GM23338 (cell line): ENCODE data around the gene THBS2. TPM values are rescaled to one million over a fixed set of nuclear protein-coding genes. Genes with fewer than 3 reads are reported as not detected.

Experiments
- ATAC-seq: fragments of 200-7000 bp; cut with Tn5 transposase; 3 replicates; pipeline ENCODE4 v1.9.1; 2020
- DNase-seq: peaks from one replicate; pipeline ENCODE4 v3.0.0-alpha.2; 2015; ENCODE audit warnings: low spot score
- H2AFZ ChIP-seq: fragments of 200-600 bp; sonication (generic); 2 replicates; pipeline ENCODE4 v1.8.0; 2016; ENCODE audit warnings: antibody characterized with exemption, mild to moderate bottlenecking, moderate library complexity
- H3F3A ChIP-seq: fragments of 200-600 bp; sonication (generic); replicated peaks from 2 replicates; pipeline ENCODE4 v1.8.0; 2017; ENCODE audit warnings: antibody characterized with exemption, mixed run types, low read depth
- H3K27ac ChIP-seq: fragments of 200-600 bp; sonication (generic); 2 replicates; pipeline ENCODE4 v1.6.1; 2016; ENCODE audit warnings: low read depth
- H3K27me3 ChIP-seq: fragments of 200-600 bp; sonication (generic); 2 replicates; pipeline ENCODE4 v1.8.0; 2016; ENCODE audit warnings: mild to moderate bottlenecking, mixed run types, moderate library complexity; ENCODE audit not compliant: insufficient read depth
- H3K36me3 ChIP-seq: fragments of 200-600 bp; sonication (generic); 2 replicates; pipeline ENCODE4 v1.8.0; 2016; ENCODE audit warnings: mild to moderate bottlenecking; ENCODE audit not compliant: insufficient read depth
- H3K4me1 ChIP-seq: fragments of 200-600 bp; sonication (generic); 2 replicates; pipeline ENCODE4 v1.8.0; 2016; ENCODE audit warnings: mild to moderate bottlenecking, moderate library complexity; ENCODE audit not compliant: insufficient read depth
- H3K4me2 ChIP-seq: fragments of 200-600 bp; sonication (generic); 2 replicates; pipeline ENCODE4 v1.7.1; 2017; ENCODE audit warnings: mixed run types
- H3K4me3 ChIP-seq: fragments of 200-600 bp; sonication (generic); 2 replicates; pipeline ENCODE4 v1.6.1; 2016; ENCODE audit warnings: mixed run types
- H3K79me2 ChIP-seq: fragments of 200-600 bp; sonication (generic); replicated peaks from 2 replicates; pipeline ENCODE4 v1.8.0; 2017; ENCODE audit warnings: mild to moderate bottlenecking; ENCODE audit not compliant: insufficient read depth
- H3K9me2 ChIP-seq: fragments of 200-600 bp; sonication (generic); 2 replicates; pipeline ENCODE4 v1.8.0; 2017; ENCODE audit not compliant: insufficient read depth
- H4K20me1 ChIP-seq: fragments of 200-600 bp; sonication (generic); replicated peaks from 2 replicates; pipeline ENCODE4 v1.8.0; 2017; ENCODE audit warnings: mild to moderate bottlenecking; ENCODE audit not compliant: insufficient read depth
- H3K27ac Mint-ChIP-seq: 2 replicates; pipeline ENCODE4 v1.8.0; 2020; ENCODE audit warnings: inconsistent platforms, mild to moderate bottlenecking, moderate library complexity, mixed read lengths
- H3K27me3 Mint-ChIP-seq: 3 replicates; pipeline ENCODE4 v1.8.0; 2022; ENCODE audit warnings: low read depth, mild to moderate bottlenecking, moderate library complexity, mixed read lengths, inconsistent platforms; ENCODE audit not compliant: insufficient read depth, poor library complexity
- H3K36me3 Mint-ChIP-seq: 3 replicates; pipeline ENCODE4 v1.8.0; 2021; ENCODE audit warnings: low read depth, mild to moderate bottlenecking, inconsistent platforms, moderate library complexity, mixed read lengths
- H3K4me1 Mint-ChIP-seq: 3 replicates; pipeline ENCODE4 v1.8.0; 2020; ENCODE audit warnings: mild to moderate bottlenecking, inconsistent platforms, mixed read lengths
- H3K4me3 Mint-ChIP-seq: 3 replicates; pipeline ENCODE4 v1.8.0; 2021; ENCODE audit warnings: moderate library complexity, mild to moderate bottlenecking, inconsistent platforms, mixed read lengths
- H3K9me3 Mint-ChIP-seq: 3 replicates; pipeline ENCODE4 v1.8.0; 2020; ENCODE audit warnings: moderate library complexity, mild to moderate bottlenecking, inconsistent platforms, mixed read lengths
- CREB1 ChIP-seq: fragments of 250-450 bp; sonication (Bioruptor Pico); IDR thresholded peaks from 2 replicates; pipeline ENCODE4 v1.5.0; 2020; ENCODE audit warnings: low read depth, mild to moderate bottlenecking, moderate library complexity
- EZH2phosphoT487 ChIP-seq: fragments of 200-600 bp; sonication (generic); IDR thresholded peaks from one replicate; pipeline ENCODE4 v1.8.1; 2018; ENCODE audit warnings: antibody characterized with exemption; ENCODE audit not compliant: unreplicated experiment
- JUNB ChIP-seq: IDR thresholded peaks from one replicate; pipeline ENCODE4 v1.6.1; 2016; ENCODE audit warnings: antibody characterized with exemption; ENCODE audit not compliant: unreplicated experiment
- NANOG ChIP-seq: IDR thresholded peaks from 2 replicates; pipeline ENCODE4 v1.6.1; 2016; ENCODE audit warnings: antibody characterized with exemption, borderline replicate concordance
- POLR2AphosphoS5 ChIP-seq: IDR thresholded peaks from 2 replicates; pipeline ENCODE4 v1.6.1; 2016; ENCODE audit warnings: antibody characterized with exemption, low read depth
- STAT1 ChIP-seq: IDR thresholded peaks from one replicate; pipeline ENCODE4 v1.6.1; 2016; ENCODE audit warnings: antibody characterized with exemption; ENCODE audit not compliant: unreplicated experiment
- ZNF114 ChIP-seq: fragments of 250-450 bp; sonication (Bioruptor Pico); IDR thresholded peaks from 2 replicates; pipeline ENCODE4 v1.5.0; 2020; ENCODE audit warnings: mild to moderate bottlenecking, moderate library complexity
- ZNF331 ChIP-seq: fragments of 250-450 bp; sonication (Bioruptor Pico); IDR thresholded peaks from 2 replicates; pipeline ENCODE4 v1.5.0; 2020; ENCODE audit warnings: low read depth, mild to moderate bottlenecking, moderate library complexity
- polyA plus RNA-seq: library from polyadenylated mRNA; unstranded; fragments of >200 nt; fragmentation: Nextera tagmentation; extraction: Ambion mirVana; gene quantifications from 2 replicates; pipeline ENCODE4 v1.2.1, GENCODE V29; 2016
- total RNA-seq: library from RNA; depleted of rRNA; stranded (reverse); fragments of >200 nt; shearing (Covaris generic); gene quantifications from 2 replicates; pipeline ENCODE4 v1.2.3, GENCODE V29; 2014
- TF ChIP-seq, protein P1 (sequence below): IDR thresholded peaks from one replicate; pipeline ENCODE4 v1.6.1; 2018; ENCODE audit warnings: antibody characterized with exemption; ENCODE audit not compliant: unreplicated experiment

Gene THBS2
- total and polyA plus RNA-seq, 2 experiments from 2014 or later: 7.9 to 44.7 TPM

DNA sequence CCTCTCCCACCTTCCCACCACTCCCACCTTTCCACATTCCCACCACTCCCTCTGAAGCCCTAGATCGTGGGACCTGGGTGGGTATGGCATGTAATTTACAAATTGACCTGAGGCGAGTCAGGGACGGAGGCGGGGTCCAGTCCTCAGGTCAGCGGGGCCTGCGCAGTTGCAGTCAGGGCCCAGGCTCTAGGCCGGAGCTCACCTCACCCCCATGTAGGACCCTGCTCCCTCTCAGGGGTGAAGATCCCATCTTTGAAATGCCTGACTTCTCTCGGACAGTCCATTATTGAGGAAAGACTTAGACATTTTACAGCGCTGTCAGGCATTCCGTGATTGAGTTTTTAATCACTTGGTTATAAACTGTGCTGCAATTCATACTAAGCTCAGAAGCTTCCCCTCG, 10.5 kb downstream of the THBS2 start (continued):
- TF ChIP-seq, protein P1, sequence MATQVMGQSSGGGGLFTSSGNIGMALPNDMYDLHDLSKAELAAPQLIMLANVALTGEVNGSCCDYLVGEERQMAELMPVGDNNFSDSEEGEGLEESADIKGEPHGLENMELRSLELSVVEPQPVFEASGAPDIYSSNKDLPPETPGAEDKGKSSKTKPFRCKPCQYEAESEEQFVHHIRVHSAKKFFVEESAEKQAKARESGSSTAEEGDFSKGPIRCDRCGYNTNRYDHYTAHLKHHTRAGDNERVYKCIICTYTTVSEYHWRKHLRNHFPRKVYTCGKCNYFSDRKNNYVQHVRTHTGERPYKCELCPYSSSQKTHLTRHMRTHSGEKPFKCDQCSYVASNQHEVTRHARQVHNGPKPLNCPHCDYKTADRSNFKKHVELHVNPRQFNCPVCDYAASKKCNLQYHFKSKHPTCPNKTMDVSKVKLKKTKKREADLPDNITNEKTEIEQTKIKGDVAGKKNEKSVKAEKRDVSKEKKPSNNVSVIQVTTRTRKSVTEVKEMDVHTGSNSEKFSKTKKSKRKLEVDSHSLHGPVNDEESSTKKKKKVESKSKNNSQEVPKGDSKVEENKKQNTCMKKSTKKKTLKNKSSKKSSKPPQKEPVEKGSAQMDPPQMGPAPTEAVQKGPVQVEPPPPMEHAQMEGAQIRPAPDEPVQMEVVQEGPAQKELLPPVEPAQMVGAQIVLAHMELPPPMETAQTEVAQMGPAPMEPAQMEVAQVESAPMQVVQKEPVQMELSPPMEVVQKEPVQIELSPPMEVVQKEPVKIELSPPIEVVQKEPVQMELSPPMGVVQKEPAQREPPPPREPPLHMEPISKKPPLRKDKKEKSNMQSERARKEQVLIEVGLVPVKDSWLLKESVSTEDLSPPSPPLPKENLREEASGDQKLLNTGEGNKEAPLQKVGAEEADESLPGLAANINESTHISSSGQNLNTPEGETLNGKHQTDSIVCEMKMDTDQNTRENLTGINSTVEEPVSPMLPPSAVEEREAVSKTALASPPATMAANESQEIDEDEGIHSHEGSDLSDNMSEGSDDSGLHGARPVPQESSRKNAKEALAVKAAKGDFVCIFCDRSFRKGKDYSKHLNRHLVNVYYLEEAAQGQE: no peak
- TF ChIP-seq CREB1 (CRISPR knock-in tag) (no peak), ZNF331 (CRISPR knock-in tag) (no peak), ZNF114 (no peak)

DNA sequence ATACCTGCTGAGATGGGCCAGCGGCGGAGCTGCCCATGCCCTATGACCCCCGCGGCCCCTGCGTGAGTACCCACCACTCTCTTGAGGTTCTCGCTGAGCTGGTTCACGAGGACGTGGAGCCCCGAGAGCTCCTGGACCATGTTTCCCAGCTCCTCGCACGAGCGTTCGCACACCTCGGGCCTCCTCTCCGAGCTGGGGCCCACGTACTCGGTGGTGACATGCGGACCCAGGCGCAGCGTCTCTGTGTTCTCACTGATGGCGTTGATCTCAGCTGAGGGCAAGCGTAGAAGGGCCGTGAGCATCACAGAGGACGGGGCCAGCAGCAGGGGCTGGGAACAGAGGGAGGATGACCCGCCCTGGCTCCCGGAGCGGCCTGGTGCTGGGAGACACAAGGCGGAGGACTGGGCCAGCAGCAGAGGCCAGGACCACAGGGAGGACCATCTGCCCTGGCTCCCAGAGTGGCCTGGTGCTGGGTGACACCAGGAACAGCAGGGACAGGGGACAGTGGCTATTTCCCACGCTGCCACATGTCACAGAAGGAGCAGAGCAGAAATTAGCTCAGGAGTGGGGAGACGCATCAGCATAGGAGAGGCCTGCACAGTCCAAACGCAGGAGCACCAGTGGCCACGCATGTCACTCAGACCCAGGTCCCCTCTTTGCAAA, 11.8 kb downstream of the THBS2 start:
- Histone ChIP-seq H3K27ac (no peak overlapping the region), H3K79me2 (no peaks in the 10 kb centered on the region), H3K4me3 (no peak overlapping the region), H3F3A (no peaks in the 10 kb centered on the region), H3K9me2 (no peaks in the 10 kb centered on the region), H3K4me1 (no peaks in the 10 kb centered on the region), H2AFZ (no peak overlapping the region), H3K36me3 (peaks cover 3% of the 10 kb centered on the region; the same call in 1 of the 2 replicates), H4K20me1 (no peaks in the 10 kb centered on the region; the same call in 1 of the 2 replicates), H3K27me3 (no peaks in the 10 kb centered on the region), H3K4me2 (no peak overlapping the region)
- Mint-ChIP-seq H3K9me3 (no peaks in the 10 kb centered on the region; the same call in 2 of the 3 replicates), H3K27me3 (peaks cover 7% of the 10 kb centered on the region), H3K27ac (no peak overlapping the region), H3K4me1 (no peaks in the 10 kb centered on the region; the same call in 2 of the 3 replicates), H3K4me3 (no peak overlapping the region), H3K36me3 (peaks cover 44% of the 10 kb centered on the region)
- TF ChIP-seq ZNF114: no peak
- no peak for TF ChIP-seq NANOG
- TF ChIP-seq JUNB: no peak
- ATAC-seq (no peak), DNase-seq (no peak)

DNA sequence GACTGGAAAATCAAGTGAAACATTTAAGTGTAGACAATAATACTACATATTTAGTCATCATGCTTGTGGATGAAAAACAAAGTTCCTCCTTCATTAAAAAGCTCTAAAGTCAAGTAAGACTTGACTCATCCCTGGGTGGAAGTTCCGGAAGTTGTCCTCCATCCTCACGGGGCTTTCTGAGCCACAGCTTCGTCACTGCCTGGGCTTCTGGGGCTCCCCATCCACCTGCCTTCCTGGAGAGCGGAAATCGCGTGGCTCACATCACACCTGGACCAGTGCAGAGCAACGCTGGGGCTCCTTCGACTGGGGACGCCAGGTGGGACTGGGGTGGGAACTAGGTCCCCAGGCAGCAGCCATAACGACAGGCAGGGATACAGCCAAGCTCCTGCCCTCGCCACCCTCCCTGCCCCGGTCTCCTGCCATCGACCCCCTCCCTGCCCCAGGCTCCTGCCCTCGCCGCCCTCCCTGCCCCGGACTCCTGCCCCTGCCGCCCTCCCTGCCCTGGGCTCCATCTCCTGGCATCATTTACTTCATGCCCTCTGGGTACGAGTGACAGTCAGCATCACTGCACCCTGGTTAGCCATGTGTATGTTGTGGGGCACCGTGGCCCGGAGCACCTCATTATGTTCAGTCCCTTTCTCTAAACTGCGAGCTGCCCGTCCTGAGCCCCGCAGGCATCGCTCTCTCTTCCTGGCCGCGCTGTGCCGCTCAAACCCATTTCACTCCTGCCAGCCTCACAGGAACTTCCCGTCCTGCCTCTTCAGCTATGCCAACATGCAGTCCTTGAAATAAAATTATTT, 12.9 kb downstream of the THBS2 start:
- no peak for DNase-seq
- H3K36me3 ChIP-seq: no peaks in the 10 kb centered on the region
- no peak overlapping the region for H3K27ac ChIP-seq
- Mint-ChIP-seq H3K27me3 (peaks cover 7% of the 10 kb centered on the region), H3K27ac (no peak overlapping the region), H3K4me3 (no peak overlapping the region), H3K9me3 (no peaks in the 10 kb centered on the region; the same call in 2 of the 3 replicates), H3K36me3 (peaks cover 43% of the 10 kb centered on the region), H3K4me1 (no peaks in the 10 kb centered on the region; the same call in 2 of the 3 replicates)
- H3F3A ChIP-seq: no peaks in the 10 kb centered on the region
- H4K20me1 ChIP-seq: no peaks in the 10 kb centered on the region
- no peak overlapping the region for H2AFZ ChIP-seq
- no peaks in the 10 kb centered on the region for H3K27me3 ChIP-seq
- no peak for ATAC-seq
- H3K4me2 ChIP-seq: no peak overlapping the region
- H3K4me3 ChIP-seq: no peak overlapping the region
- H3K9me2 ChIP-seq: no peaks in the 10 kb centered on the region
- H3K79me2 ChIP-seq: no peaks in the 10 kb centered on the region
- H3K4me1 ChIP-seq: no peaks in the 10 kb centered on the region
- no peak for TF ChIP-seq STAT1
- TF ChIP-seq ZNF331 (CRISPR knock-in tag): no peak
- TF ChIP-seq ZNF114: no peak
- TF ChIP-seq EZH2phosphoT487: no peak
- no peak for TF ChIP-seq POLR2AphosphoS5
